ENCODE data around the gene CATSPERZ. TPM values are rescaled to one million over a fixed set of nuclear protein-coding genes. Genes with fewer than 3 reads are reported as not detected.

CATSPERZ gene
- total and polyA plus RNA-seq, 2 experiments from 2014 or later = not detected

DNA sequence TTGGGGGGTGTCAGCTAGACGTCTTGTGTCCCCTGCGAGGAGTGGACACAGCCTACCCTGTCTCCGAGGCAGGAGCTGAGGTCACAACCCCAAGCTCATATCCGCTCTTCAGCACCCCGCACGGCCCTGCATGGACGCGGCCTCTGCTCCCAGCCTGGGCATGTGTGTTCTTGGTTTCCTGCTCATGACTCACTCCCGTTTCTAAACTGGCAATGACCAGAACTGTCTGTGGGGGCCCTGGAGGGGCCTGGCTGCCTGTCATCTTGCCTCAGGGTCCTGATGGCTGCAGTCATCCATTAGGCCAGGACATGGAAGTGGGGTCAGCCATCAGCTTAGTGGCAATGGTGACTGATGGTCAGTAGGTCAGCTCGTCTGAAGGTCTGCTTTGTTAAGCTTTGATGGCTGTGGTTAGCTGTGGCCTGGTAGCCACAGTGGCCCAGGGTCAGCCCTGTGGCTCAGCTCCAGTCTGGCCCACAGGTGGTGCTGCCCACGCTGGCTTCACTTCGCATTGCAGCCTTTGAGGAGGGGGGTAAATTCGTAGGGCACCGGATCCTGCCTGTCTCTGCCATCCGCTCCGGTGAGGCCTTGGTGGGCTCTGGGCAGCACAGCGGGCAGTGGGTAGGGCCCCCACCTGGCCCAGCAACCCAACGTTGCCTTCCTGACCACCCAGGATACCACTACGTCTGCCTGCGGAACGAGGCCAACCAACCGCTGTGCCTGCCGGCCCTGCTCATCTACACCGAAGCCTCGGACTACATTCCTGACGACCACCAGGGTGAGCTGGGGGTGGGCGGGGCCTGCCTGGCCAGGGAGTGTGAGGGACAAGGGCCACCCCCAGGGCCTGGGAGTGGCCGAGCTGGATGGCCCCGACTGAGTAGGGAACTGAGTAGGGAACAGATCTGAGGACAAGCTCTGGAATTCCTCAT lies 36.9 kb upstream of the CATSPERZ start:
- Histone ChIP-seq H4K20me1 (ENCODE audit: insufficient read depth) (no peaks in the 10 kb centered on the region), H3K36me3 (ENCODE audit: low read depth) (peaks cover 7% of the 10 kb centered on the region; the same call in 1 of the 2 replicates), H3K4me2 (ENCODE audit: unreplicated experiment) (no peak overlapping the region), H3K27me3 (replicated peaks; ENCODE audit: insufficient read depth) (no peaks in the 10 kb centered on the region), H3K79me2 (ENCODE audit: insufficient read depth) (no peaks in the 10 kb centered on the region), H3K9ac (no peak overlapping the region), H3F3A (ENCODE audit: insufficient read depth) (peaks cover 7% of the 10 kb centered on the region; the same call in 1 of the 2 replicates), H3K9me2 (ENCODE audit: insufficient read depth) (no peaks in the 10 kb centered on the region), H3K4me1 (ENCODE audit: insufficient read depth) (peaks cover 9% of the 10 kb centered on the region), H3K4me3 (no peak overlapping the region), H2AFZ (no peak overlapping the region), H3K9me3 (ENCODE audit: low read depth) (no peaks in the 10 kb centered on the region), H3K27ac (no peak overlapping the region)
- 77 to 82% methylated on average over 24 to 29 of the region's 29 CpGs for WGBS, 2 experiments (ENCODE audit: low coverage in 1 of 2, low lambda C conversion rate in 2 of 2, missing lambda C conversion rate in 2 of 2)
- peak; percentile 39 for DNase-seq
- no peak for TF ChIP-seq EZH2 (IDR thresholded peaks at IDR 0.05; ENCODE audit: insufficient read depth, poor library complexity, severe bottlenecking)
- TF ChIP-seq EZH2phosphoT487 (IDR thresholded peaks at IDR 0.05; ENCODE audit: insufficient read depth, low read depth) = no peak
- in situ Hi-C loops (cut with MboI) = no loop called here

DNA sequence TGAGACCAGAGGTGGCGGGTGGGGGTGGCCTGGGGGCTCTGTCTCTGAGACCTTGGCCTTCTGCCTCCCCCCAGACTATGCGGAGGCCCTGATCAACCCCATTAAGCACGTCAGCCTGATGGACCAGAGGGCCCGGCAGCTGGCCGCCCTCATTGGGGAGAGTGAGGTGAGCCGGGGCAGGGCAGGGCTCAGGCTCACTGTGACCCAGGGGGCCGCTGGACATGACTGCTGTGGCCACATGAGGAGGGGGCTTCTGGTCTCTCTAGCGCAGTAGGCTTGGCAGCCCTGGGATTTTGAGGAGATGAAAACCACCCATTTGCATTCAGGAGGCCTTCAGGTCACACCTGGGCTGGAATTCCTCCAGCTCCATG lies 36.2 kb upstream of the CATSPERZ start:
- Histone ChIP-seq H4K20me1 (ENCODE audit: insufficient read depth) (no peaks in the 10 kb centered on the region), H3K27ac (no peak overlapping the region), H3K79me2 (ENCODE audit: insufficient read depth) (no peaks in the 10 kb centered on the region), H3K4me3 (no peak overlapping the region), H3K9ac (no peak overlapping the region), H3K9me2 (ENCODE audit: insufficient read depth) (no peaks in the 10 kb centered on the region), H3K4me2 (ENCODE audit: unreplicated experiment) (no peak overlapping the region), H2AFZ (no peak overlapping the region), H3F3A (ENCODE audit: insufficient read depth) (peaks cover 7% of the 10 kb centered on the region; the same call in 1 of the 2 replicates), H3K9me3 (ENCODE audit: low read depth) (no peaks in the 10 kb centered on the region), H3K4me1 (ENCODE audit: insufficient read depth) (peaks cover 16% of the 10 kb centered on the region), H3K36me3 (ENCODE audit: low read depth) (peaks cover 7% of the 10 kb centered on the region; the same call in 1 of the 2 replicates), H3K27me3 (replicated peaks; ENCODE audit: insufficient read depth) (no peaks in the 10 kb centered on the region)
- TF ChIP-seq EZH2 (IDR thresholded peaks at IDR 0.05; ENCODE audit: insufficient read depth, poor library complexity, severe bottlenecking) = no peak
- TF ChIP-seq EZH2phosphoT487 (IDR thresholded peaks at IDR 0.05; ENCODE audit: insufficient read depth, low read depth) = no peak
- WGBS, 2 experiments (ENCODE audit: low coverage in 1 of 2, low lambda C conversion rate in 2 of 2, missing lambda C conversion rate in 2 of 2) = 91 to 97% methylated on average over 8 of the region's 8 CpGs
- no peak for DNase-seq
- in situ Hi-C loops (cut with MboI) = no loop called here

DNA sequence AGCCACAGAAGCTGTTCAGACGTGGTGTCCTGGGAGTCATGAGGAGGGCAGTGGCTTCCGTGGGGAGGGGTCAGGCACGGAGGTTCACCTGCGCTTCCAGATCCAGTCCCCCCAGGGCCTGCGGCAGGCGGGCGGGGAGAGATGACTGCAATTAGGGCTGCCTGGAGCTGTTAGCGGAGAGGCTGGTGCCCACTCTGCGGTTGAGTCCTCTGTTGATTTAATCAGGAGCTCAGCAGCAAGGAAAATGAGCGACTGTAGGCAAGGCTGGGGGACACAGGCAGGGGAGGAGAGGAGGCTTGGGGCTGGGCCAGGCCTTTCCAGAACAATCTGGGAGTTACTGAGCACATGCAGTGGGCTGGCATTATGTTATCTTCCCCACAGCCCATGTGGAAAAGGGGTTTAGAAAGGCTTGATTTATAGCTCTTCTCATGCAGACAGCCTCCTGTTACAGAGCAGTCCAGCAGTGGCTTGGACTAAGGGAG lies 35.7 kb upstream of the CATSPERZ start:
- H4K20me1 ChIP-seq (ENCODE audit: insufficient read depth) = no peaks in the 10 kb centered on the region
- WGBS, 2 experiments (ENCODE audit: low coverage in 1 of 2, low lambda C conversion rate in 2 of 2, missing lambda C conversion rate in 2 of 2) = 89 to 91% methylated on average over 10 of the region's 10 CpGs
- no peaks in the 10 kb centered on the region for H3K9me2 ChIP-seq (ENCODE audit: insufficient read depth)
- H3K27ac ChIP-seq = no peak overlapping the region
- DNase-seq = no peak
- H3K4me1 ChIP-seq (ENCODE audit: insufficient read depth) = peaks cover 17% of the 10 kb centered on the region
- H3K36me3 ChIP-seq (ENCODE audit: low read depth) = peaks cover 7% of the 10 kb centered on the region; the same call in 1 of the 2 replicates
- H3K9ac ChIP-seq = no peak overlapping the region
- H2AFZ ChIP-seq = no peak overlapping the region
- no peaks in the 10 kb centered on the region for H3K27me3 ChIP-seq (replicated peaks; ENCODE audit: insufficient read depth)
- peaks cover 7% of the 10 kb centered on the region; the same call in 1 of the 2 replicates for H3F3A ChIP-seq (ENCODE audit: insufficient read depth)
- no peak overlapping the region for H3K4me3 ChIP-seq
- in situ Hi-C loops (cut with MboI) = no loop called here
- no peaks in the 10 kb centered on the region for H3K79me2 ChIP-seq (ENCODE audit: insufficient read depth)
- no peaks in the 10 kb centered on the region for H3K9me3 ChIP-seq (ENCODE audit: low read depth)
- TF ChIP-seq EZH2phosphoT487 (IDR thresholded peaks at IDR 0.05; ENCODE audit: insufficient read depth, low read depth) (no peak), EZH2 (IDR thresholded peaks at IDR 0.05; ENCODE audit: insufficient read depth, poor library complexity, severe bottlenecking) (no peak)
- H3K4me2 ChIP-seq (ENCODE audit: unreplicated experiment) = no peak overlapping the region

DNA sequence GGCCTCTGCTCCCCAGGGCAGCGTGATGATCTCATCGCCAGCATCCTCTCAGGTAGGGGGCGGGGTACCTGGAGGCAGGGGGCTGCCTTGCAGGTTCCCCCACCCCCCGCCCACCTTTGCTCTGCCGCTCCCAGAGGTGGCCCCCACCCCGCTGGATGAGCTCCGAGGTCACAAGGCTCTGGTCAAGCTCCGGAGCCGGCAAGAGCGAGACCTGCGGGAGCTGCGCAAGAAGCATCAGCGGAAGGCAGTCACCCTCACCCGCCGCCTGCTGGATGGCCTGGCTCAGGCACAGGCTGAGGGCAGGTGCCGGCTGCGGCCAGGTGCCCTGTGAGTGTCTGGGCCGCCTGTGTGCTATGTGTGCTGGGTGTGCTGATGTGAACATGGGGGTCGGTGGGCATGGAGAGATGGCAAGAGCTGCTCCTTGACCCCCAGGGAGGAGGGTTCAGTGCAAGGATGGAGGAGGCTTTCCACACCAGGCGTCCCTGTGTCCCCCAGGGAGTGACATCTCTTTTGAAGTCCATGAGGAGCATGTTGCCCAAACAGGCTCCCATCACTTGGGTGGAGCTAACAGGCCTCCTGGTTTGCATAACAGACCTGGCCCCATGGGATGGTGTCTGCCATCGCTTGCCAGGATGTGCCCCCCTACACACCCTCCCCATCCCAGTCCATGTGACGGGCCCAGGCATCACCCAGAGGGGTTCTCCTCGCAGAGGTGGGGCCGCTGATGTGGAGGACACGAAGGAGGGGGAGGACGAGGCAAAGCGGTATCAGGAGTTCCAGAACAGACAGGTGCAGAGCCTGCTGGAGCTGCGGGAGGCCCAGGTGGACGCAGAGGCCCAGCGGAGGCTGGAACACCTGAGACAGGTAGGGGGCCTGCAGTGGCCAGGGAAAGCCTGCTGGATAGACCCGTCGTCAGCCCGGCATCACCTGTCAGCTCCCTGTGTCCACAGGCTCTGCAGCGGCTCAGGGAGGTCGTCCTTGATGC lies 34.7 kb upstream of the CATSPERZ start:
- Histone ChIP-seq H3K4me3 (no peak overlapping the region), H4K20me1 (ENCODE audit: insufficient read depth) (no peaks in the 10 kb centered on the region), H2AFZ (no peak overlapping the region), H3K79me2 (ENCODE audit: insufficient read depth) (no peaks in the 10 kb centered on the region), H3K9me2 (ENCODE audit: insufficient read depth) (no peaks in the 10 kb centered on the region), H3K36me3 (ENCODE audit: low read depth) (peaks cover 7% of the 10 kb centered on the region; the same call in 1 of the 2 replicates), H3K9me3 (ENCODE audit: low read depth) (no peaks in the 10 kb centered on the region), H3F3A (ENCODE audit: insufficient read depth) (peaks cover 10% of the 10 kb centered on the region), H3K4me2 (ENCODE audit: unreplicated experiment) (no peak overlapping the region), H3K27ac (no peak overlapping the region), H3K9ac (no peak overlapping the region), H3K27me3 (replicated peaks; ENCODE audit: insufficient read depth) (no peaks in the 10 kb centered on the region), H3K4me1 (ENCODE audit: insufficient read depth) (peaks cover 17% of the 10 kb centered on the region)
- in situ Hi-C loops (cut with MboI) = no loop called here
- 93% methylated on average over 27 to 35 of the region's 35 CpGs for WGBS, 2 experiments (ENCODE audit: low coverage in 1 of 2, low lambda C conversion rate in 2 of 2, missing lambda C conversion rate in 2 of 2)
- TF ChIP-seq EZH2phosphoT487 (IDR thresholded peaks at IDR 0.05; ENCODE audit: insufficient read depth, low read depth) (no peak), EZH2 (IDR thresholded peaks at IDR 0.05; ENCODE audit: insufficient read depth, poor library complexity, severe bottlenecking) (no peak)
- DNase-seq = no peak
